K562 (cell line): ENCODE measurements around the gene ZNF582. TPM values are rescaled to one million over a fixed set of nuclear protein-coding genes. Genes with fewer than 3 reads are reported as not detected.

ENCODE experiments used
- ADNP ChIP-seq: fragments of 200-800 bp; sonication (Bioruptor generic); IDR thresholded peaks from 2 replicates; pipeline ENCODE4 v1.6.1; 2016; ENCODE audit warnings: missing genetic modification characterization, missing compliant biosample characterization
- ARHGAP35 ChIP-seq: fragments of 450-650 bp; IDR thresholded peaks from 2 replicates; pipeline ENCODE4 v1.6.1; 2018; ENCODE audit not compliant: partially characterized antibody
- ERF ChIP-seq: fragments of 450-650 bp; formaldehyde crosslinking; IDR thresholded peaks from 2 replicates; pipeline ENCODE4 v1.4.0; 2020; ENCODE audit warnings: mild to moderate bottlenecking, mixed read lengths
- HNRNPLL ChIP-seq: fragments of 200-400 bp; formaldehyde crosslinking; IDR thresholded peaks from 2 replicates; pipeline ENCODE4 v1.6.1; 2017; ENCODE audit warnings: low read length, low read depth, mild to moderate bottlenecking; ENCODE audit not compliant: poor library complexity, severe bottlenecking
- MAFF ChIP-seq: IDR thresholded peaks from 2 replicates; pipeline ENCODE4 v1.6.1; 2012; ENCODE audit warnings: low read length, improper control_type of control experiment
- ZNF143 ChIP-seq: sonication (generic); formaldehyde crosslinking; IDR thresholded peaks from 2 replicates; pipeline ENCODE4 v1.9.0; 2022; ENCODE audit warnings: mild to moderate bottlenecking, missing genetic modification reagents
- ZNF184 ChIP-seq: sonication (generic); formaldehyde crosslinking; IDR thresholded peaks from 2 replicates; pipeline ENCODE4 v1.5.0; 2020; ENCODE audit warnings: missing genetic modification reagents
- ZNF232 ChIP-seq: sonication (generic); formaldehyde crosslinking; IDR thresholded peaks from 2 replicates; pipeline ENCODE4 v1.8.0; 2022; ENCODE audit warnings: mild to moderate bottlenecking, missing genetic modification reagents
- ZNF444 ChIP-seq: fragments of 250-450 bp; sonication (Bioruptor Pico); IDR thresholded peaks from 2 replicates; pipeline ENCODE4 v1.4.0; 2020; ENCODE audit warnings: mild to moderate bottlenecking, moderate library complexity
- ZNF696 ChIP-seq: fragments of 250-450 bp; sonication (Bioruptor Pico); conservative IDR thresholded peaks from 2 replicates; pipeline ENCODE4 v1.4.0; 2020; ENCODE audit warnings: mild to moderate bottlenecking, moderate library complexity
- polyA plus RNA-seq, 8 experiments: library from polyadenylated mRNA; depleted of rRNA in 4 of 8; stranded (reverse) in 5 of 8; unstranded in 3 of 8; fragments of >200 nt; fragmentation: Nextera tagmentation in 2 of 8; fragmentation: Illumina TruSeq in 1 of 8; extraction: Ambion mirVana in 2 of 8; extraction: Trizol in 1 of 8; gene quantifications; 2 replicates each; pipeline versions ENCODE4 v1.2.1 to v1.2.3, GENCODE V29; 2011 to 2014; ENCODE audit warnings: inconsistent platforms in 1 of 8, missing spikeins in 1 of 8
- total RNA-seq, 7 experiments: library from RNA; depleted of rRNA in 6 of 7; stranded (reverse); fragments of >200 nt in 6 of 7; fragmentation: Illumina TruSeq in 2 of 7; extraction: Trizol in 2 of 7; gene quantifications; 2 replicates each; pipeline versions ENCODE4 v1.2.1 to v1.2.3, GENCODE V29; 2011 to 2021; ENCODE audit warnings: low replicate concordance in 1 of 7
- TF ChIP-seq, protein P1 (sequence below): fragments of 450-650 bp; IDR thresholded peaks from 2 replicates; pipeline ENCODE4 v1.6.1; 2016; ENCODE audit warnings: borderline replicate concordance
- TF ChIP-seq, protein P2 (sequence below): fragments of 250-450 bp; sonication (Bioruptor Pico); IDR thresholded peaks from 2 replicates; pipeline ENCODE4 v1.8.0; 2021; ENCODE audit warnings: moderate library complexity, mild to moderate bottlenecking, inconsistent platforms
- TF ChIP-seq, protein P3 (sequence below): fragments of 250-450 bp; sonication (Bioruptor Pico); IDR thresholded peaks from 2 replicates; pipeline ENCODE4 v1.5.0; 2021
- TF ChIP-seq, protein P4 (sequence below): fragments of 450-650 bp; IDR thresholded peaks from 2 replicates; pipeline ENCODE4 v1.6.1; 2017; ENCODE audit warnings: antibody characterized with exemption, mild to moderate bottlenecking
- TF ChIP-seq, protein P5 (sequence below): sonication (generic); formaldehyde crosslinking; IDR thresholded peaks from 2 replicates; pipeline ENCODE4 v1.8.1; 2023; ENCODE audit warnings: mild to moderate bottlenecking, missing genetic modification reagents
- TF ChIP-seq, protein P6 (sequence below): fragments of 250-450 bp; sonication (Bioruptor Pico); IDR thresholded peaks from 2 replicates; pipeline ENCODE4 v1.8.0; 2021; ENCODE audit warnings: borderline replicate concordance, mild to moderate bottlenecking, moderate library complexity; ENCODE audit not compliant: poor library complexity, severe bottlenecking

ZNF582 gene
- total and polyA plus RNA-seq, 9 of the 15 experiments (the other 6 are each of a cell fraction or from before 2014, with no cell fraction given) = 0.72 to 3.3 (median 1.6) TPM

DNA sequence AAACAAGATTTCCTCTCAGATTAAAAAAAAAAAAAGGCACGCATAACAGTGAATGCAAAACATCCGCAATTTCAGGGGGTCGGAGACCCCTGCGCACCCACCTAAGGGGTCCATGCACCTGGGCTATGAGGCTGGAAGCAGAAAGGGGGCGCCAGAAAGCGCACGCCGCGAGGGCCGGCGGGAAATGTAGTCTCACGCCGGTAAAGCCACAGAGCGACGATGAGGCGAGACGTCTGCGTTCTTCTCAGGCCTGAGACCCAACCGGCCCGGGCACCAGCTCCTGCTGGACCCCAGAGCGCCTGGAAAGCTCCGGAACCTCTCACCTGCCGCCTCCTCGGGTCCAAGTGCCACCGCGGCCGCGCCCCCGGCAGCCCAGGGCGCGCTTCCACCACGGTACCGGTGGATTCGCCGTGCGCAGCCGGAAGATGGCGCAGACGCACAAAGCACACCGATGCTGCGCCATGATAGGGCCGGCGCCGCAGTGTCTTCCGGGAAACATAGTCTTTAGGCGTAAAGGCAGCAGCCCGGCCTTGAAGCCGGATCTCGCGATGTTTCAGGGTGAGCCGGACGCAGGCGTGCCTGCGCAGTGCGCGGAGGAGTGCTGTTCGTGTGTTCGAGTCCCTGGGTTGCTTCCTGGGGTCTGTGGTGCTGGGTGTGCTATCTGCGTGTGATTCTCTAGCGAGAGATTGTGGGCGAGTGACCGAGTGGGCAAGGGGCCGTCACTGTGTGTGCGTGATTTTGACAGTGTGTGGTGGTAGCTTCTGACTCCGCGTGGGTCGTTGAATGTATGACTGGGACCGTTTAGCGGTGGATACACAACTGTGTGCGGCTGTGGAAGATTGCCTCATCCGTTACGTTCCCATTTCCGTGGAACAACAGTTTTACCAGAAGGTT lies at the start of gene ZNF582 (continued):
- TF ChIP-seq, protein P1, sequence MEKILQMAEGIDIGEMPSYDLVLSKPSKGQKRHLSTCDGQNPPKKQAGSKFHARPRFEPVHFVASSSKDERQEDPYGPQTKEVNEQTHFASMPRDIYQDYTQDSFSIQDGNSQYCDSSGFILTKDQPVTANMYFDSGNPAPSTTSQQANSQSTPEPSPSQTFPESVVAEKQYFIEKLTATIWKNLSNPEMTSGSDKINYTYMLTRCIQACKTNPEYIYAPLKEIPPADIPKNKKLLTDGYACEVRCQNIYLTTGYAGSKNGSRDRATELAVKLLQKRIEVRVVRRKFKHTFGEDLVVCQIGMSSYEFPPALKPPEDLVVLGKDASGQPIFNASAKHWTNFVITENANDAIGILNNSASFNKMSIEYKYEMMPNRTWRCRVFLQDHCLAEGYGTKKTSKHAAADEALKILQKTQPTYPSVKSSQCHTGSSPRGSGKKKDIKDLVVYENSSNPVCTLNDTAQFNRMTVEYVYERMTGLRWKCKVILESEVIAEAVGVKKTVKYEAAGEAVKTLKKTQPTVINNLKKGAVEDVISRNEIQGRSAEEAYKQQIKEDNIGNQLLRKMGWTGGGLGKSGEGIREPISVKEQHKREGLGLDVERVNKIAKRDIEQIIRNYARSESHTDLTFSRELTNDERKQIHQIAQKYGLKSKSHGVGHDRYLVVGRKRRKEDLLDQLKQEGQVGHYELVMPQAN = no peak
- TF ChIP-seq ARHGAP35 (peak; percentile 92), ZNF444 (no peak), ZNF143 (peak; percentile 90), ZNF696 (CRISPR knock-in tag) (no peak), MAFF (peak; percentile 36; the same call in 1 of the 2 replicates), HNRNPLL (peak; percentile 95), ZNF232 (CRISPR knock-in tag) (no peak), ZNF184 (CRISPR knock-in tag) (no peak), ERF (no peak), ADNP (tag) (peak; percentile 90)
- TF ChIP-seq, protein P2, sequence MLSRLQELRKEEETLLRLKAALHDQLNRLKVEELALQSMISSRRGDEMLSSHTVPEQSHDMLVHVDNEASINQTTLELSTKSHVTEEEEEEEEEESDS (CRISPR knock-in tag) = no peak
- TF ChIP-seq, protein P3, sequence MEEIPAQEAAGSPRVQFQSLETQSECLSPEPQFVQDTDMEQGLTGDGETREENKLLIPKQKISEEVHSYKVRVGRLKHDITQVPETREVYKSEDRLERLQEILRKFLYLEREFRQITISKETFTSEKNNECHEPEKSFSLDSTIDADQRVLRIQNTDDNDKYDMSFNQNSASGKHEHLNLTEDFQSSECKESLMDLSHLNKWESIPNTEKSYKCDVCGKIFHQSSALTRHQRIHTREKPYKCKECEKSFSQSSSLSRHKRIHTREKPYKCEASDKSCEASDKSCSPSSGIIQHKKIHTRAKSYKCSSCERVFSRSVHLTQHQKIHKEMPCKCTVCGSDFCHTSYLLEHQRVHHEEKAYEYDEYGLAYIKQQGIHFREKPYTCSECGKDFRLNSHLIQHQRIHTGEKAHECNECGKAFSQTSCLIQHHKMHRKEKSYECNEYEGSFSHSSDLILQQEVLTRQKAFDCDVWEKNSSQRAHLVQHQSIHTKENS (CRISPR knock-in tag) = no peak
- TF ChIP-seq, protein P4, sequence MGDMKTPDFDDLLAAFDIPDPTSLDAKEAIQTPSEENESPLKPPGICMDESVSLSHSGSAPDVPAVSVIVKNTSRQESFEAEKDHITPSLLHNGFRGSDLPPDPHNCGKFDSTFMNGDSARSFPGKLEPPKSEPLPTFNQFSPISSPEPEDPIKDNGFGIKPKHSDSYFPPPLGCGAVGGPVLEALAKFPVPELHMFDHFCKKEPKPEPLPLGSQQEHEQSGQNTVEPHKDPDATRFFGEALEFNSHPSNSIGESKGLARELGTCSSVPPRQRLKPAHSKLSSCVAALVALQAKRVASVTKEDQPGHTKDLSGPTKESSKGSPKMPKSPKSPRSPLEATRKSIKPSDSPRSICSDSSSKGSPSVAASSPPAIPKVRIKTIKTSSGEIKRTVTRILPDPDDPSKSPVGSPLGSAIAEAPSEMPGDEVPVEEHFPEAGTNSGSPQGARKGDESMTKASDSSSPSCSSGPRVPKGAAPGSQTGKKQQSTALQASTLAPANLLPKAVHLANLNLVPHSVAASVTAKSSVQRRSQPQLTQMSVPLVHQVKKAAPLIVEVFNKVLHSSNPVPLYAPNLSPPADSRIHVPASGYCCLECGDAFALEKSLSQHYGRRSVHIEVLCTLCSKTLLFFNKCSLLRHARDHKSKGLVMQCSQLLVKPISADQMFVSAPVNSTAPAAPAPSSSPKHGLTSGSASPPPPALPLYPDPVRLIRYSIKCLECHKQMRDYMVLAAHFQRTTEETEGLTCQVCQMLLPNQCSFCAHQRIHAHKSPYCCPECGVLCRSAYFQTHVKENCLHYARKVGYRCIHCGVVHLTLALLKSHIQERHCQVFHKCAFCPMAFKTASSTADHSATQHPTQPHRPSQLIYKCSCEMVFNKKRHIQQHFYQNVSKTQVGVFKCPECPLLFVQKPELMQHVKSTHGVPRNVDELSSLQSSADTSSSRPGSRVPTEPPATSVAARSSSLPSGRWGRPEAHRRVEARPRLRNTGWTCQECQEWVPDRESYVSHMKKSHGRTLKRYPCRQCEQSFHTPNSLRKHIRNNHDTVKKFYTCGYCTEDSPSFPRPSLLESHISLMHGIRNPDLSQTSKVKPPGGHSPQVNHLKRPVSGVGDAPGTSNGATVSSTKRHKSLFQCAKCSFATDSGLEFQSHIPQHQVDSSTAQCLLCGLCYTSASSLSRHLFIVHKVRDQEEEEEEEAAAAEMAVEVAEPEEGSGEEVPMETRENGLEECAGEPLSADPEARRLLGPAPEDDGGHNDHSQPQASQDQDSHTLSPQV = no peak
- TF ChIP-seq, protein P5, sequence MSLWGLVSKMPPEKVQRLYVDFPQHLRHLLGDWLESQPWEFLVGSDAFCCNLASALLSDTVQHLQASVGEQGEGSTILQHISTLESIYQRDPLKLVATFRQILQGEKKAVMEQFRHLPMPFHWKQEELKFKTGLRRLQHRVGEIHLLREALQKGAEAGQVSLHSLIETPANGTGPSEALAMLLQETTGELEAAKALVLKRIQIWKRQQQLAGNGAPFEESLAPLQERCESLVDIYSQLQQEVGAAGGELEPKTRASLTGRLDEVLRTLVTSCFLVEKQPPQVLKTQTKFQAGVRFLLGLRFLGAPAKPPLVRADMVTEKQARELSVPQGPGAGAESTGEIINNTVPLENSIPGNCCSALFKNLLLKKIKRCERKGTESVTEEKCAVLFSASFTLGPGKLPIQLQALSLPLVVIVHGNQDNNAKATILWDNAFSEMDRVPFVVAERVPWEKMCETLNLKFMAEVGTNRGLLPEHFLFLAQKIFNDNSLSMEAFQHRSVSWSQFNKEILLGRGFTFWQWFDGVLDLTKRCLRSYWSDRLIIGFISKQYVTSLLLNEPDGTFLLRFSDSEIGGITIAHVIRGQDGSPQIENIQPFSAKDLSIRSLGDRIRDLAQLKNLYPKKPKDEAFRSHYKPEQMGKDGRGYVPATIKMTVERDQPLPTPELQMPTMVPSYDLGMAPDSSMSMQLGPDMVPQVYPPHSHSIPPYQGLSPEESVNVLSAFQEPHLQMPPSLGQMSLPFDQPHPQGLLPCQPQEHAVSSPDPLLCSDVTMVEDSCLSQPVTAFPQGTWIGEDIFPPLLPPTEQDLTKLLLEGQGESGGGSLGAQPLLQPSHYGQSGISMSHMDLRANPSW (CRISPR knock-in tag) = no peak
- TF ChIP-seq, protein P6, sequence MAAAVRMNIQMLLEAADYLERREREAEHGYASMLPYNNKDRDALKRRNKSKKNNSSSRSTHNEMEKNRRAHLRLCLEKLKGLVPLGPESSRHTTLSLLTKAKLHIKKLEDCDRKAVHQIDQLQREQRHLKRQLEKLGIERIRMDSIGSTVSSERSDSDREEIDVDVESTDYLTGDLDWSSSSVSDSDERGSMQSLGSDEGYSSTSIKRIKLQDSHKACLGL (CRISPR knock-in tag) = no peak
